GM10266 (cell line): ENCODE measurements around the gene CCDC170.

Experiments used
- DNase-seq: peaks from one replicate; pipeline ENCODE4 v3.0.0; 2012; ENCODE audit errors: extremely low spot score
- CTCF ChIP-seq: IDR thresholded peaks from 2 replicates; pipeline ENCODE4 v1.5.1; 2012; ENCODE audit warnings: mild to moderate bottlenecking, low read depth; ENCODE audit not compliant: control insufficient read depth, insufficient read depth; ENCODE audit errors: missing control alignments

Gene CCDC170

GRCh38 chr6:151609146-151609902 is 115.5 kb downstream of the CCDC170 start:
- TF ChIP-seq CTCF = no peak

GRCh38 chr6:151610326-151610725 is 116.5 kb downstream of the CCDC170 start:
- no peak for TF ChIP-seq CTCF
- no peak for DNase-seq

More at GRCh38 chr6:151609146-151609902, 115.5 kb downstream of the CCDC170 start:
- no peak for DNase-seq

- no peak for DNase-seq
- TF ChIP-seq CTCF = no peak
These were observed 120.8 kb downstream of the CCDC170 start for GRCh38 chr6:151614630-151615029.

GRCh38 chr6:151616091-151616513 is 122.3 kb downstream of the CCDC170 start:
- DNase-seq = no peak
- TF ChIP-seq CTCF = no peak

- no peak for TF ChIP-seq CTCF
- DNase-seq = no peak
These were observed 122.8 kb downstream of the CCDC170 start for GRCh38 chr6:151616600-151616999.

- DNase-seq = no peak
- no peak for TF ChIP-seq CTCF
These were observed 123.7 kb downstream of the CCDC170 start for GRCh38 chr6:151617539-151617938.

GRCh38 chr6:151618717-151619116 is 124.9 kb downstream of the CCDC170 start:
- TF ChIP-seq CTCF = no peak
- DNase-seq = no peak
